Measurements from ENCODE around the gene PNLIP. TPM values are rescaled to one million over a fixed set of nuclear protein-coding genes. Genes with fewer than 3 reads are reported as not detected.

PNLIP gene
- total RNA-seq, 1 donor from 2014 or later, result 2.8 TPM

DNA sequence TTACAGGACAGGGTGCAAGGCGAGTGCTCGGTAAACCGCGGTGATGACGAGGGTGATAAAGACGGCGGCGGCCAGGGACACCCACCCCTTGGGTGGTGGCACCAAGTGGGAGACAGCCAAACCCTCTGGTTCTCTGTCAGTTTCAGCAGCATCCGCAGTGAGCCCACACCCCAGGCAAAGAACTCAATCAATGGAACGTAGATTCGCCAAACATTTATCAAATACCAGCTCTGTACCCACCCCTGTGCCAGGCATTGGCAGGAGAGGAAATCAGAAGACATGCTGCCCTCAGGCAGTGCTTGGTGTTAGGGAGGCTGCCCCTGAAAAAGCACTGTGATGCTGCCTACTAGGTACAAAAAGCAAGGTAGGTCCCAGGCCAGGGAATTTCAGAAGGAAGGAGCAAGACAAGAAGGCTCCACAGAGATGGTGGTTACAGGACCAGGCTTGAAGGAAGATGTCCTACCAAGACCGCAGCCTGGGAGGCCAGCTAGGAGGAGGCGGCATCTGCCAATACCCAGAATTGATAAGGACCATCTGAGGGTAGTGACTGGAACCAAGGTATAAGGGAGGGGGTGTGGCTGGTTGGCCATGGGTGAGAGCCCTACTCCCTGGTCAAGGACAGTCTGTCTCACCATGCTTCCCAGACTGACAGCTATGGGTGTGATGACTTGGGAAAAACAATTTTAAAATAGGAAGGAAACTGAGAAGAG lies 64.9 kb downstream of the PNLIP start:
- no peak for DNase-seq (ENCODE audit: low spot score)
- ATAC-seq, result peak; percentile 24
- intact Hi-C loops (cut with DNase I), result no loop called here

DNA sequence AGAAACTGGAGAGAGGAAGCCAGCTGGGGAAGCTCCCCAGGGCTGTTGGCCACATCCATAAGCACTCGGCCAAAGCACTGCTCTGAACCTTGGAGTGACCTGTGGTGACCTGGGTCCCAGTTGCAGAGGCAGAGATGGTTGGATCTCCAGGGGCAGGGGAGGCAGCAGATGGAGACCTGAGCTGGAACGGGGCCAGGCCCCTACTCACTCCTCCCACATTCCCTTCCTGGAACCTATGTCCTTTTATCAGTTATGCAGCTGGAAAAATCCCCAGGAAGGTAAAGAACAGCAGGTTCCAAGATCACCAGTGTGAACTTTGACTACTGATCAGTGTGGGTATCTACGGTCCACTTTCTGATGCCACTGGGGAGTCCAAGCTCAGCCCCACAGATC lies 65.4 kb downstream of the PNLIP start:
- intact Hi-C loops (cut with DNase I), result no loop called here
- DNase-seq (ENCODE audit: low spot score), result no peak

DNA sequence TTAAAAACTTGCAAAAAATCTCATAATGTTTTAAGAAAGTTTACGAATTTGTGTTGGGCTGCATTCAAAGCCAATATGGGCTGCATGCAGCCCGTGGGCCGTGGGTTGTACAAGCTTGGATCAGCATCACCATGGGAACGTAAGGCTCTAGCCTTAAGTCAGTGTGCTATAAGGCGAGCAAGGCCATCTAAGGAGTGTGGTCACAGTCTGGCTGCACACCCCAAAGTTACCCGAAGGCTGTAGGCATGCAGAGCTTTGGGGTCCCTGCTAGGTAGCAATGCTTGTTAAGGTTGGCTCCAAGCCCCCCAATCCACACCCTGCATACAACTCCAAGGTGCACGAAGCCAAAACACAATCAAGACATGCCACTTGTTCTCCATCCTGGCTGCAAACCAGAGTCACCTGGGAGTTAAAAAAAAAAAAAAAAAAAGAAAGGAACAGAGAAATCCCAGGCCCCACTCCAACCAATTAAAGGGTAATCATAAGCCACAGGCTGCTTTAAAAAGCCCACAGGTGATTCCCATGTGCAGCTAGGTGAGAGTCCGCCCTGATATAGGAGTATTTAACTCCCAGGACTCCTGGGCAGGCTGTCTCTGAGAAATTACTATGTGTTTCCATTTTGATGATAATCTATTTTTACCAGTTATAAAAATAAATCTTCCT lies 66.5 kb downstream of the PNLIP start:
- DNase-seq (ENCODE audit: low spot score), result no peak
- intact Hi-C loops (cut with DNase I), result no loop called here

More for the DNA sequence above, 65.4 kb downstream of the PNLIP start:
- ATAC-seq, result no peak

DNA sequence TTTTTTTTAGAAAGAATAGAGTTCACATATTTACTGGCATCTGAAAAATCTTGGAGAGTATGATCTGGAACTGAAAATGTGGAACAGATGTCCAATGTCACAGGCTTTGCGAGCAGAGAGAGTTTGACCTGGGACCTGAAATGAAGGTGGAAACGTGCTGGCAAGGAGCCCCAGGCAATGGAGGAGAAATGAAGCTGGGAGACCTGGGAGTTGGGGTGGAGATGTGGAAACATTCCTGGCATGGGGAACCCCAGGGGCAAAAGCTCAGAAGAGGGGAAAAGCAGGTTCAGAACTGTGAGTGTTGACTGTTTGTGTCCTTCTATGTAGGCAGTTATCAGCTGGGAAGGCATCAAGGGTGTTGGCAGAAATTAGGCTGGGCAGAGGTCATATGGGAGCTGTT lies 67.7 kb downstream of the PNLIP start:
- no peak for ATAC-seq
- intact Hi-C loops (cut with DNase I), result no loop called here
- DNase-seq (ENCODE audit: low spot score), result no peak

More for the DNA sequence above, 66.5 kb downstream of the PNLIP start:
- ATAC-seq, result no peak

DNA sequence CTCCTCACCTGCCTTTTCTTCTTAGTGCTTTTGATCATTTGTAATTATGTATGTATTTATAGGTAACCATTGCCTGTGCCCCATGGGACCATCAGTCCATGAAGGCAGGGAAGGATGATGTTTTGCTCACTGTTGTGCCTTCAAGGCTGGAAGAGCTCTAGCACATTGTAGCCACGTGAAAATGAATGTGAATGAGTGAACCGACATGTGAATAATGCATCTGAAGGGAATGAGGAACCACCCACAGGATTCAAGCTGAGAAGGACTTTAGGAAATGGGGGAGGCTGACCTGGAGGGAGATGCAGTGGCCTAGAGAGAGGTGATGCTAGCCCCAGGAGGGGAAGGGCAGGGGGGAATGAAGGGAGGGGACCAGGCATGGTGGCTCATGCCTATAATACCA lies 69.1 kb downstream of the PNLIP start:
- intact Hi-C loops (cut with DNase I), result no loop called here
- no peak for DNase-seq (ENCODE audit: low spot score)
- no peak for ATAC-seq

DNA sequence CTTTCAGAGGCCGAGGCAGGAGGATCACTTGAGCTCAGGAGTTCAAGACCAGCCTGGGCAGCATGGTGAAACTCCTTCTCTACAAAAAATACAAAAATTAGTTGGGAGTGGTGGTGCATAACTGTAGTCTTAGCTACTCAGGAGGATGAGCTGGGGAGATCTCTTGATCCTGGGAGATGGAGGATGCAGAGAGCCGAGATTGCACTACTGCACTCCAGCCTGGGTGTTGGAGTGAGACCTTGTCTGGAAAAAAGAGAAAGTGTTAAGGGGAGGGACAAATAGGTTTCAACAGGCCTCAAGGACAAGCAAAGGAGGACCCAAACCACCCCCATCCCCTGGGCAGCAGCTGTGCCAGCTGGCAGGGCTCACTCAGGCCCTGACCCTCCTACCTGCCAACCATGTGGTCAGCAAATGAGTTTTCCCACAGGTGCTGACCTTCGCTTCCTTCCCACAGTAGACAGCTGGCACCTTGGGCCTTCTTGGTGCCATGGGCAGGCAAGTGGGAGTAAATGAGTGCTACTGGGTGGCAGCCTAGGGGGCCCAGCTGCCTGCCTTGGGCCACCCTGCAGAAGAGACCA lies 69.6 kb downstream of the PNLIP start:
- intact Hi-C loops (cut with DNase I), result no loop called here
- DNase-seq (ENCODE audit: low spot score) (no peak), ATAC-seq (no peak)

Other genes starting within 250 kb of the PNLIP start
- gene CCDC172, start 221.5 kb upstream of the PNLIP start, total RNA-seq, result not detected
- gene PNLIPRP3, start 118.1 kb upstream of the PNLIP start, total RNA-seq, result not detected
- gene PNLIPRP1, start 45.0 kb downstream of the PNLIP start, total RNA-seq, result 1.2 TPM
- gene PNLIPRP2, start 75.0 kb downstream of the PNLIP start, total RNA-seq, result 1.6 TPM
- 139 TPM for gene HSPA12A, start 196.6 kb downstream of the PNLIP start, total RNA-seq

Measured in sciatic nerve (tissue), 2 donors.